ENCODE data around the gene MERTK.

Gene MERTK

DNA sequence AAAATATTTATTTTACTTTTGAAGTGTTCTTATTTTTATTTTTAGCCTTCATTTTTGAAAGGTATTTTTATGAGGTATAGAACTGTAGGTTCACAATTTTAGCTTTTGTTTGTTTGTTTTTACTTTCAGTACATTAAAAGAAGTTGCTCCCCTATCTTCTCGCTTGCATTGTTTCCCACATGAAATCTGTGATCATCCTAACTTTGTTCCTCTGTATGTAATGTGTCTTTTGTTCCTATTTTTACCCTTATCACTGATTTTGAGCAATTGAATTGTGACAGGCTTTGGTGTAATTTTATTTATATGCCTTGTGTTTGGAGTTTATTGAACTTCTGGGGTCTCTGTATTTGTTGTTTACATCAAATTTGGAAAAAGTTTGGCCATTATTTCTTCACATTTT is 78.8 kb downstream of the MERTK start:
- no peak for DNase-seq (ENCODE audit: low read depth, low spot score)

DNA sequence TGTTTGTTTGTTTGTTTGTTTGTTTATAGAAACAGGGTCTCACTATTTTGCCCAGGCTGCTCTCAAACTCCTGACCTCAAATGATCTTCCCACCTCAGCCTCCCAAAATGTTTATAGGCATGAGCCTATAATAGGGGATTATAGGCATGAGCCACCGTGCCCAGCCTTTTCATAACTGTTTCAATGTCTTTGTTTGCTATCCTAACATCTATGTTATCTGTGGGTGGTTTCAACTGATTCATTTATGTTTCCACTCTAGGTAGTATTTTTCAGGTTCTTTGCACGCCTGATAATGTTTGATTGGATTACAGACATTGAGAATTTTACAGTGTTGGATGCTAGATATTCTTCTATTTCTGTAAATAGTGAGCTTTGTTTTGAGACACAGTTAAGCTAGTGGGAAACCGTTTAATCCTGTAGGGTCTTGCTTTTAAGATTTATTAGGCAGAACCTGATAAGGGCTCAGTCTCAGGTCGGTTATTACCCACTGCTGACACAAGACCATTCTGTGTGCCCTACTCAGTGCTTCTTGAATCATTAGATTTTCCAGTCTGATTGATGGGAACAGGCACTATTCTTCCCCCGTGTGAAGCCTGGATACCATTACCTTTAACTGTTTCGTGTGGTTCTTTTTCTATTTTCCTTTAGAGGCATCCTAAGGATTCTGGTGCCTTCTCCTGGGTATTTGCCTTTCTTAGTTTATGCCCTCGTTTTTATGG is 80.2 kb downstream of the MERTK start:
- no peak for DNase-seq (ENCODE audit: low read depth, low spot score)

DNA sequence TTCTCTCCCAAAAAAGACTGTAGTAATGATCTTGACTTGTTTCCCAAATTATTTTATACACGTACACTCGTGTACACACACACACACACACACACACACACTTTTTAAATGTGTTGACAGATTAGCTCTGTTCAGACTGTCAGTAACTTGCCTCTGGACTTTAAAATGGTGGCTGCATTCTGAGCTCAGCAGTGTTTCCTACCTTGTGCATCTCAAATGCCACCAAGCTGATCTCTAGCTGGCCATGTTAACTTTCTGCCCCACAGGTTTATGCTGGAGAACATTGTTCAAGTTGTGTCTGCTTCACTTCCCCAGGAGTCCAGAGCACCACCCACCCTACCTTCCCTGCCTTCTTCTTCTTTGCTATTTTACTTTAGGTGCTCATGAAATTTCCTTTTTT is 83.3 kb downstream of the MERTK start:
- no peak for DNase-seq (ENCODE audit: low read depth, low spot score)

DNA sequence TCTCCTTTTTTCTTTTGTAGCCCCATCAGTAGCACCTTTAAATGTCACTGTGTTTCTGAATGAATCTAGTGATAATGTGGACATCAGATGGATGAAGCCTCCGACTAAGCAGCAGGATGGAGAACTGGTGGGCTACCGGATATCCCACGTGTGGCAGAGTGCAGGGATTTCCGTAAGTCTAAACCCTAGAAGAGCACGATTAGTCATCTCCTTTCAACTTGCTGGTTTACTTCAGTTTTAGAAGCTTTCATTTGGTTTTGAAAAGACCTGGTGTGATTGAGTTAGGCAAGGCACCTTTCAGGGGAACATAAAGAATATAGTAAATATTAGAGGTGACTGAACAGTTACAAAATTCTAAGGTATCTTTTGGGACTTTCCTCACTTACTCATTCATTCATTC is 84.4 kb downstream of the MERTK start:
- DNase-seq (ENCODE audit: low read depth, low spot score): no peak

DNA sequence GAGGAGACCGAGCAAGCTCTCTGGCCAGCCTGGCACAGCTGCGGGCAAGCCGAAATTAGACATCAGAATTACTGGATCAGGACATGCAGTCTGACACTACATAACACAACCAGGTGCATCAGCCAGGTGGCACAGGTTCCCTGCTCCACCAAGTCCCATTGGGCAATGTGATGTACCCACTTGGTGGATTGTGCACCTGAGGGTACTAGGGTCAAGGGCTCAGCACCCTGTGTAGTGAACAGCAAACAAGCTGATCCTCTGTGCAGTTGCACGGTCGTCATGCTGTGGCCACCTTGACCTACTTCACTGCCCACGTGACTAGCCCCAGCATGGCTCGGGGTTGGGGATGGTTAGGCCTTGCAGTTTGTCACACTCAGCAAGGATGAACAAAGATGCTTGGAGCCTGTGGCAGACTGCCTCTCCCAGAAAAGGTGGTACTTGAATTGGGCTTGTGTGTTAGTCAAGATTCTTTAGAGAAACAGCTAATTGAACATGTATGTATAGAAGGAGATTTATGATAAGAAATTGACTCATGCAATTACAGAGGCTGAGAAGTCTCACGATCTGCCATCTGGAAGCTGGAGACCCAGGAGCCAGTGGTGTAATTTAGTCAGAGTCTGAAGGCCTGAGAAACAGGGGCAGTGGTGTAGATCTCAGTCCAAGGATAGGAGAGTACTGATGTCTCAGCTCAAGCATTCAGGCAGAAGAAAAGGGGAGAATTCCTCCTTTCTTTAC is 85.2 kb downstream of the MERTK start:
- no peak for DNase-seq (ENCODE audit: low read depth, low spot score)

DNA sequence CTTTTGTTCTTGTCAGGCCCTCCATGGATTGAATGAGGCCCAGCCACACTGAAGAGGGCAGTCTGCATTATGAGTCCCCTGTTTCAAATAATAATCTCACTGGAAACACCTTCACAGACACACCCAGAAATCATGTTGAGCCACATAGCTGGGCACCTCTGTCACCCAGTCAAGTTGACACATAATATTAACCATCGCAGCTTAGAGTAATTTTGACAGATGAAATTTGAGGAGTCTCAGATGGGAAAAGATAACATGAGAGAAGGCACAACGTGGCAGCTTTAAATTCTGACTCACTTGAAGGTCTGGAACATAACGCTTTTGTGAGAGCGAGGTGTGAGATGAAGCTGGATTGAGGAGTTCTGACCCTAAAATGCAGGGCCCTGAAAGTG is 85.8 kb downstream of the MERTK start:
- DNase-seq (ENCODE audit: low read depth, low spot score): no peak

DNA sequence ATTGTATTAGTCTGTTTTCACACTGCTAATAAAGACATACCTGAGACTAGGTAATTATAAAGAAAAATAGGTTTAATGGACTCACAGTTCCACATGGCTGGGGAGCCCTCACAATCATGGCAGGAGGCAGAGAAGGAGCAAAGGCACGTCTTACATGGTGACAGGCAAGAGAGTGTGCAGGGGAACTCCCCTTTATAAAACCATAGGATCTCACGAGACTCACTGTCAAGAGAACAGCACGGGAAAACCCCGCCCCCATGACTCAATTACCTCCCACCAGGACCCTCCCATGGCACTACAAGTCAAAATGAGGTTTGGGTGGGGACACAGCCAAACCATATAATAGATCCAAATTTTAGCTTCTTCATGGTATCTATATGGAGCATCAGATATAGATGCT is 87.1 kb downstream of the MERTK start:
- DNase-seq (ENCODE audit: low read depth, low spot score): no peak

DNA sequence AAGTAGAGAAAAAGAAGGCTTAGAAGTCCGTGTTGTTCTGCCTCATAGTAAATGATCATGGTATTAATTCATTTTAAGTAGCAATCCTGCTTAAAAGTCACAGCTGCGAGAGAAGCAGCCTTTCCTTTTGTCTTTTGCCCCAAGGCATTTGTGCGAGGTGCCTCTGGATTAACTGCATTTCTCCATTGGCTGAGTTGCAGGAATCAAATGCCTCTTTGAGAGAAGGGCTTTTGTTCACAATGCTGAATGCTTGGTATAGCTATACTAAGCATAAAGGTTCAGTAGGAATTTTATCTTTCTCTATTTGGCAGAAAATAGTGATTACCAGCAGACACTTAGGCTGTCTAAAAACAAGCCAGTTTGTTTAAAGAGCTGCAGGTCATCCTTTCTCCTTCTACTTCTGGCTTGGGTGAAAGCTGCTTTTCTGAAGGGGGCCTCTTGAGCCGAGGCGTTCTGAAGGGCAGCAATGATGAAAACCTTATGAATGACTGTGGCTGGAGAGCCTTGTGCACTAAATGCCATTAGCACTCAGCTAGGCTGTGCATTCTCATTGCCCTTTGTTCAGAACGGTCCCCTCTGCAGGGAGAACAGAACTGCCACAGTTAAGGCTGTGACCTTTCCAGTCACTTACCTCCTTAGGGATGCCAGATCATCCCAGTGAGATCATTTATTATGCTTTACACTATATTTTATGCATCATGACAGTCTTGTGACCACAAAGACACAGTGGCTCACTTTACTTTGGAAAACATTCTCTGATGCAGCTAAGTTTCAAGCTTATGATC is 87.9 kb downstream of the MERTK start:
- DNase-seq (ENCODE audit: low read depth, low spot score): no peak

DNA sequence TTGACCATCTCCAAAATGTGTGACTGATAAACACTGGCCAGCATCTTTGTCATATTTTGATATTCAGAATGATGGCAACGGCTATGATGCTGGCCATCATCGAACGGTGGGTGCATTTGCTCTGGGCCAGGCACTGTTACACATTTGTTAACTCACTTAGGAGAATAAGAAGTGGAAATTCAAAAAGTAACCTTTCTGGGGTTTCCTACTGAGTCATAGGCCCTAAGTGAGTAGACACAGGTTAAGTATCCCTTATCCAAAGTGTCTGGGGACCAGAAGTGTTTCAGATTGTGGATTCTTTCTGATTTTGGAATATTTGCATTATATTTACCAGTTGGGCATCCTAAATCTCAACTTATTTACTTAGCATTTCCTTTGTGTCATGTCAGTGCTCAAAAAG is 92.0 kb downstream of the MERTK start:
- DNase-seq (ENCODE audit: low read depth, low spot score): no peak

DNA sequence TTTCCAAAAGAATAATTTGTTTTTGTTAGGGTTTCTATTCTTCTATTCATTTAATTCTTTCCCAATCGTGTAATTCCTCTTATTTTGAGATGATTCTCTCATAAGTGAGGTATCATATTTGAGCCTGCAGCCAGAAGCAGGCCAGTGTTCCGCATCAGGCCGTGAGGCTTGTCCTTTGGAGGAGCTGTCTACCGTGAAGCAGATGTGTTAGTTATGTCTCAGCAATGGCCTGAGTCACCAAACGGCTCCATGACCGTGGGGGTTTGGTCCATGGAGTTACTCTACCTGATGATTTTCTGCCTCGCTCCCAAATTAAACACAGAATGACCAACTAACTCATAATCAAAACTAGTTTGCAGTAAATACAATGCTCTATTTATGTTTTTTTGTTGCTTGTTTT is 92.4 kb downstream of the MERTK start:
- DNase-seq (ENCODE audit: low read depth, low spot score): no peak

DNA sequence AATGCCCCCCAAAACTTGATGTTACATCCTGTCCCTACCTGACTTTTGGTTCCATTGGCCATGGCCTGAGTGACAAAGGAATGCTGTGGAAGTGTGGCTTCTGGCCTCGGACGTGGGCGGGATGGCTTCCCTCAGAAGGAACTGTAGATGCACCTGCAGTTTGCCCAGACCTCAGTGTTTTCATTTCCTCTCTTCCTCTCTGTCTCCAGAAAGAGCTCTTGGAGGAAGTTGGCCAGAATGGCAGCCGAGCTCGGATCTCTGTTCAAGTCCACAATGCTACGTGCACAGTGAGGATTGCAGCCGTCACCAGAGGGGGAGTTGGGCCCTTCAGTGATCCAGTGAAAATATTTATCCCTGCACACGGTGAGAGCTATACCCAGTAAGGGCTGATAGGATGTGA is 95.6 kb downstream of the MERTK start:
- DNase-seq (ENCODE audit: low read depth, low spot score): no peak

DNA sequence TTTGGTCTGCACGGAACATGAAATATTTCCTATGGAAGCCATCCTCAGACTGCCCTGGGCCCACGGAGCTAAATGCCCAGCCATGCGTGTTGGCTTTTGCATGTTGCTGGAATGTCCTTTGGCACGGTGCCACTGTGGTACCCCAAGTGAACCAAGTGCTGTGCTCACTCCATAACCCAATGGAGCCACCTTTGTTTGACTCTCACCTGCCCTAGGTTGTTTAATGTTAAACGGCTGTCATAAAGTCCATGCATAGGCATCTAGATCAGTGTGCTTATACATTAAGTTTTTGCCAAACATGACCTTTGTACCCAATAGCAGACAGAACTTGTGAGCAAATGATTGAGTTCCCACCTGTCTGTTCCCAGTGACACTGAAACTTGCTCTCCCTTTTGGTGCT is 96.7 kb downstream of the MERTK start:
- no peak for DNase-seq (ENCODE audit: low read depth, low spot score)

DNA sequence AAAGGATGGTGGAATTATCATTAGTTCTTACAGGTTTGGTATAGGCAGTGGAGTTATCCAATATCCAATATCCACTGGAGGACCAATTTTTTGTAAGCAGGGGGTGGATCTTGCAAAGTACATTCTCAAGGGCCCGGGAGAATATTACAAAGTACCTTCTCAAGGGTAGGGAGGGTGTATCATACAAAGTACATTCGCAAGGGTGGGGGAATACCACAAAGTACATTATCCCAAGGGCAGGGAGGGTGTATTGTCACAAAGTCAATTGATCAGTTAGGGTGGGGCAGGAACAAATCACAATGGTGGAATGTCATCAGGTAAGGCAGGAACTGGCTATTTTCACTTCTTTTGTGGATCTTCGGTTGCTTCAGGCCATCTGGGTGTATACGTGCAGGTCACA is 101.4 kb downstream of the MERTK start:
- DNase-seq (ENCODE audit: low read depth, low spot score): no peak

DNA sequence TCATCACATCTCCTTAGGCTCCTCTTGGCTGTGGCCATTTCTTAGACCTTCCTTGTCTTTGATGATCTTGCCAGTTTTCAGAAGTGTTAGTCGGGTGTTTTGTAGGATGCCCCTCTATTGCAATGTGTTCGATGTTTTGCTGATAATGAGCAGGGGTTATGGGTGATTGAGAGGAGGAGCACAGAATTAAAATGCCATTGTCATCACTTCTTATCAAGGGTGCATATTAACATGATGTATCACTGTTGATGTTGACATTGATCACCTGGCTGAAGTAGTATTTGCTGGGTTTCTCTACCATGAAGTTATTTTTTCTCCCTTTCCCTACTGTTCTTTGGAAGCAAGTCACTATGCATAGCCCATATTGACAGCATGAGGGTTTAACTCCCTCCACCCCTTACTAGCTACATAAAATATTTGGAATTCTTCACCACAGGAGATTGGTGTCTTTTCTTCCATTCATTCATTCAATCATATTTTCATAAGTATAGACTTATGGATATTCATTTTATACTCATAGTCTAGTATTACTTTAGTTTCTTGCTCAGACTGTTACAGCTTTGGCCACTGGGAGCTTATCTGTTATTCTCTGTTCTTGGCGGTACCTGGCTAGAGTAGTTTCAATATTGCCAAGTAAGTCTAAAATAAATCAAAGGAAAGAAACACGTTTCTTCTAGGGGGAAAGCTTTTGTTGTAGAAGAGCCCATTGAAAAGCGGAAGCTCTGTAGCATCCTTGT is 102.2 kb downstream of the MERTK start:
- no peak for DNase-seq (ENCODE audit: low read depth, low spot score)

DNA sequence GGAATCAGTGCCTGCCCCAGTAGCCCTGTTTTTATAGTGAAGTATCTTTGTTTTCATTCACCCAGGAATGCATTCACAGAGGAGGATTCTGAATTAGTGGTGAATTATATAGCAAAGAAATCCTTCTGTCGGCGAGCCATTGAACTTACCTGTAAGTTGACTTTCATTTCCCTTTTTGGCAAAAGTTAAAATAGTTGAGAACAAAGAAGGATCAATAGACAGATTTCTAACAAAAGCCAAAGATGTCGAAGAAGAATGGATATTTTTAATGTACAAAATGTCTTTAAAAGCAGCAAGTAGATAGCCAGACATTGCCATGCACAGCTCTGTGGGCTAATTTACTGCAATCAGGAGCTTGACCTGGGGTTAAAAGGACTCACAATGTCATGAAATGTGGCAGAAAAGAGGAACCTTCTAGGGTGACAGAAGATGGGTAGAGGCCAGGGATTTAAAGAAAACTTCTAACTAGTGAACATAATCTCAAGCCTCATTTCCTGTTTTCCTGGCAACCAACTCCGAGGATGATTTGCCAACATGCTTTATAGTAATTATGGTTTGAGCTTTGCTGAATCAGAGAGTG is 102.8 kb downstream of the MERTK start:
- no peak for DNase-seq (ENCODE audit: low read depth, low spot score)

DNA sequence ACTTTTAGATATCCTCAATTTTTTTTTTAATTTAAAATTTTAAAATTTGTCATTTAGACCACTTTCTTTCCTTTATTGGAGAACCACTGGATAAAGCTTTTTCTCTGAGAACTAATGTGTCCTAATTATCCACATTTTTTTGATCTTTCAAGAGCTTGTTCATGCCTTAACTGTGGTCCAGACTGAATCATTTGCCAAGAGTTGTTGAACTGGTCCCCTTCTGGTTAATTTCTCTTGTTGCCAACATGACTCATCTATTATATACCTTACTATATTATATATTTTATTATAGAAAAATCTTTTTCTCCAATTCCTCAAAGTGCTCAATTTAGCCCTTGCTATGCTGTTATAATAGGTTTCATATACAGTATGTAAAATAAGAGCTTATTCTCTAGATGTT is 103.5 kb downstream of the MERTK start:
- DNase-seq (ENCODE audit: low read depth, low spot score): no peak

DNA sequence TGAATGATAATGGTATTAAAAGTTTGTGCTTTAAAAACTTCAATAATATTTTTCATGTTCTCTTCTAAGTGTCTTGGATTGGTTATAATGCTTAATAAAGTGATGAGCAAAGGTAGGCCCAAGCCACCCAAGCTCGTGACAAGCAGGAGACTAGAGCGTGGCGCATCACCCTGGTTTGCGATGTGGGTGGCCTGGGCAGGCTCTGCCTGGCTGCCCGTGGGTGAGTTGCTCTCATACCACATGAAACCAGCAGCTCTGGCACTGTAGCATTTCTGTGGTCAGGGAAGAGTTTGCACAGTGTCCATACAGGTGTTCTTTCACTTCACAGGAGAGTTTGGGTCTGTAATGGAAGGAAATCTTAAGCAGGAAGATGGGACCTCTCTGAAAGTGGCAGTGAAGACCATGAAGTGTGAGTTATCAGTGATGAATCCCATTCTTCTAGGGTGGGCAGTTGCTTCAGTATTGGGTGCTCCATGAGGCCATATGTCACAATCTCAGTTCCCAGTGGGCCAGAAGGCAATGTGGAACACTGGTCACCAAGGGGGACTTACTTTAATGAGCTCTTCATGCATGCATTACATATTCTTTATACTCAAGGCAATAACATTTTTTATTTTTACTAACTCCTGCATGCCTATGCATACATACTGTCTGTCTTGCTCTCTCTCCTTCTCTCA is 105.3 kb downstream of the MERTK start:
- no peak for DNase-seq (ENCODE audit: low read depth, low spot score)

DNA sequence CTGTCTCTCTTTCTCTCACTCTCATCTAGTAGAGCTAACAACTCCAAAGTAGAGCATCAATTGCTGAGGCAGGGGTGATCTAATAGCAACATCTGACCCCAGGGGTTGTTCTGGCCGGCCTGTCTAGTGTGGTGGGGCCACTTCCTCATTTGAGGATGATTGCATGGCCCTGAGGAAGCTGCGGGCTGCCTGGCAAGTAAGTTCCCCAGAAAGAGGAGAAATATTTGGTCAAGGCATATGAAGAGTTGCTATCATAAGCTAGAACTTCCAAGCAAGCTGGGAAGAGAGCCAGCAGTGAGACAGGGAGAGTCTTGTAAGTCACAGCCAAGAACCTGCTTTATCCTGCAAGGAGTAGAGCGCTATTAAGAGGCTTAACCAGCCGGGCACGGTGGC is 105.8 kb downstream of the MERTK start:
- DNase-seq (ENCODE audit: low read depth, low spot score): no peak

DNA sequence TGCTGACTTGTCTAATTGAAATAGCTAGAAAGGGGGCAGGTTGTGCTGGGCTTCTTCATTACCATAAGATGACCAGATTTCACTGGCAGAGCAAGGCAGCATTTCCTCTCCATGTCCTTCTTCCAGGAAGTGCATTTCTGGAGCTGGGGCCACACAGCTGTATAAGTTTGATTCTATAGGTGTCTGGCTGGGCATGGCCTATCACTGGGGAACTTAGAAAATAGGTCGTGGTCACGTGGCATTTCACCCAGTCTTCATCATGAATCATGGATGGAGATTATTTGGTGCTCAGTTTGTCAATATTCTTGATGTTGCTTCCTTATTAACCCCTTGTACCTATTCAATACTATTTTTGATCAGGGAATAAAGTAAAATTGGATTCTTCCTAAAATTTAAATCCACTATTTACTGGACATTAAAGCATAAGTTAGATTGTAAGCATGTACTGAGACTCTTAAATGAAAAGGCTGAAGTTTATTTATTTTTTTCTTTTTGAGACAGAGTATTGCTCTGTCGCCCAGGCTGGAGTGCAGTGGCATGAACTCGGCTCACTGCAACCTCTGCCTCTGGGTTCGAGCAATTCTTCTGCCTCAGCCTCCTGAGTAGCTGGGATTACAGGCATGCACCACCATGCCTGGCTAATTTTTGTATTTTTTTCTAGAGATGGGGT is 107.1 kb downstream of the MERTK start:
- no peak for DNase-seq (ENCODE audit: low read depth, low spot score)

DNA sequence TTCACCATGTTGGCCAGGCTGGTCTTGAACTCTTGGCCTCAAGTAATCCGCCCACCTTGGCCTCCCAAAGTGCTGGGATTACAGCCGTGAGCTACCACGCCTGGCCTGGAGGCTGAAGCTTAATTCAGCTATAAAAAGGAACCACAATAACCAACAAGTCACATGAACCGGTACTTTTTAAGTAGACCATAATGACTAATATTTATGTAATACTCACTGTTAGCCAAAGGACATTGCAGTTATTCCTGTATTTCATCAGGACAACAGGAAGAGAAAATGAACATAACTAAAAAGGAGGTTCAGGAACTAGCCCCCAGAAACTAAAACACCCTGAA is 107.6 kb downstream of the MERTK start:
- no peak for DNase-seq (ENCODE audit: low read depth, low spot score)

DNA sequence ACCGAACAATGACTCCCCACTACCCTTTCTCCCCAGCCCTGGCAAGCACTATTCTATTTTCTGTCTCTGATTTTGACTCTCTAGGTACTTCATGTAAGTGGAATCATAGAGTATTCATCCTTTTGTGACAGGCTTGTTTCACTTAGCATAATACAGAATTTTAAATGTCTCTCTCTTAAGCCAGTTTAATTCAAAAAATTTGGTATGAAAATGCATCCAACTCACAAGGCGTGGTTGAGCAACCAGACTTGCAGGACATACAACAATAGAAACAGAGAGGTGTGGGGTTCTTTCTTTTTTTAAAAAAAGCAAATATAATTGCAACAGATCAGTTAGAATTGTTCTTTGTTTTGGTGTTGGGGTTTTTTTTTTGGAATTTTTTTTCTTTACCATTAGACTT is 109.1 kb downstream of the MERTK start:
- DNase-seq (ENCODE audit: low read depth, low spot score): no peak
